Measurements from ENCODE around the gene TBC1D22A. TPM values are rescaled to one million over a fixed set of nuclear protein-coding genes. Genes with fewer than 3 reads are reported as not detected.

TBC1D22A gene
- total RNA-seq, 1 donor from 2014 or later, result 23.2 TPM

GRCh38 chr22:46857142-46857884 lies 94.9 kb downstream of the TBC1D22A start:
- Mint-ChIP-seq H3K36me3 (ENCODE audit: insufficient read depth) (peaks cover 12% of the 10 kb centered on the region), H3K4me1 (ENCODE audit: low read depth) (peaks cover 8% of the 10 kb centered on the region), H3K4me3 (ENCODE audit: low read depth) (no peak overlapping the region), H3K27ac (no peak overlapping the region), H3K9me3 (ENCODE audit: low read depth) (peaks cover 7% of the 10 kb centered on the region), H3K27me3 (no peaks in the 10 kb centered on the region)
- TF ChIP-seq, protein P1, sequence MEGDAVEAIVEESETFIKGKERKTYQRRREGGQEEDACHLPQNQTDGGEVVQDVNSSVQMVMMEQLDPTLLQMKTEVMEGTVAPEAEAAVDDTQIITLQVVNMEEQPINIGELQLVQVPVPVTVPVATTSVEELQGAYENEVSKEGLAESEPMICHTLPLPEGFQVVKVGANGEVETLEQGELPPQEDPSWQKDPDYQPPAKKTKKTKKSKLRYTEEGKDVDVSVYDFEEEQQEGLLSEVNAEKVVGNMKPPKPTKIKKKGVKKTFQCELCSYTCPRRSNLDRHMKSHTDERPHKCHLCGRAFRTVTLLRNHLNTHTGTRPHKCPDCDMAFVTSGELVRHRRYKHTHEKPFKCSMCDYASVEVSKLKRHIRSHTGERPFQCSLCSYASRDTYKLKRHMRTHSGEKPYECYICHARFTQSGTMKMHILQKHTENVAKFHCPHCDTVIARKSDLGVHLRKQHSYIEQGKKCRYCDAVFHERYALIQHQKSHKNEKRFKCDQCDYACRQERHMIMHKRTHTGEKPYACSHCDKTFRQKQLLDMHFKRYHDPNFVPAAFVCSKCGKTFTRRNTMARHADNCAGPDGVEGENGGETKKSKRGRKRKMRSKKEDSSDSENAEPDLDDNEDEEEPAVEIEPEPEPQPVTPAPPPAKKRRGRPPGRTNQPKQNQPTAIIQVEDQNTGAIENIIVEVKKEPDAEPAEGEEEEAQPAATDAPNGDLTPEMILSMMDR (IDR thresholded peaks at IDR 0.05; ENCODE audit: unreplicated experiment), result no peak
- no peak for DNase-seq (ENCODE audit: low spot score, unreplicated experiment)

DNA sequence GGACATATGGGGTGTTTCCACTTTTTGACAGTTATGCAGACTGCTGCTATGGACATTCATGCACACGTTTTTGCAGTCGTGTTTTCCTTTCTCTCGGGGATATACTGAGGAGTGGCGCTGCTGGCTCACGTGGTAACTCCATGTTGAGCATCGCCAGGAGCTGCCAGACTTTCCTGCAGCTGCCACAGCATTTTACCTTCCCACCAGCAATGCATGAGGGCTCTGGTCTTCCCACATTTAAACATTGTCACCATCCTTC lies 95.4 kb downstream of the TBC1D22A start:
- Mint-ChIP-seq H3K9me3 (ENCODE audit: low read depth) (peaks cover 7% of the 10 kb centered on the region), H3K27ac (no peak overlapping the region), H3K4me3 (ENCODE audit: low read depth) (no peak overlapping the region), H3K27me3 (no peaks in the 10 kb centered on the region), H3K4me1 (ENCODE audit: low read depth) (peaks cover 8% of the 10 kb centered on the region), H3K36me3 (ENCODE audit: insufficient read depth) (peaks cover 12% of the 10 kb centered on the region)
- no peak for DNase-seq (ENCODE audit: low spot score, unreplicated experiment)
- TF ChIP-seq, protein P1 (IDR thresholded peaks at IDR 0.05; ENCODE audit: unreplicated experiment), result no peak

- H3K27ac Mint-ChIP-seq, result no peak overlapping the region
- TF ChIP-seq, protein P1 (IDR thresholded peaks at IDR 0.05; ENCODE audit: unreplicated experiment), result no peak
- H3K27me3 Mint-ChIP-seq, result no peaks in the 10 kb centered on the region
- no peak overlapping the region for H3K4me3 Mint-ChIP-seq (ENCODE audit: low read depth)
- peaks cover 8% of the 10 kb centered on the region for H3K4me1 Mint-ChIP-seq (ENCODE audit: low read depth)
- H3K36me3 Mint-ChIP-seq (ENCODE audit: insufficient read depth), result peaks cover 12% of the 10 kb centered on the region
- H3K9me3 Mint-ChIP-seq (ENCODE audit: low read depth), result peaks cover 7% of the 10 kb centered on the region
- DNase-seq (ENCODE audit: low spot score, unreplicated experiment), result no peak
These were observed 95.8 kb downstream of the TBC1D22A start for GRCh38 chr22:46858181-46858771.

GRCh38 chr22:46860562-46860961 lies 98.1 kb downstream of the TBC1D22A start:
- H3K36me3 Mint-ChIP-seq (ENCODE audit: insufficient read depth), result peaks cover 8% of the 10 kb centered on the region
- TF ChIP-seq, protein P1 (IDR thresholded peaks at IDR 0.05; ENCODE audit: unreplicated experiment), result no peak
- peaks cover 24% of the 10 kb centered on the region for H3K4me1 Mint-ChIP-seq (ENCODE audit: low read depth)
- H3K27me3 Mint-ChIP-seq, result no peaks in the 10 kb centered on the region
- peaks cover 7% of the 10 kb centered on the region for H3K9me3 Mint-ChIP-seq (ENCODE audit: low read depth)
- H3K4me3 Mint-ChIP-seq (ENCODE audit: low read depth), result no peak overlapping the region
- H3K27ac Mint-ChIP-seq, result no peak overlapping the region
- DNase-seq (ENCODE audit: low spot score, unreplicated experiment), result no peak

DNA sequence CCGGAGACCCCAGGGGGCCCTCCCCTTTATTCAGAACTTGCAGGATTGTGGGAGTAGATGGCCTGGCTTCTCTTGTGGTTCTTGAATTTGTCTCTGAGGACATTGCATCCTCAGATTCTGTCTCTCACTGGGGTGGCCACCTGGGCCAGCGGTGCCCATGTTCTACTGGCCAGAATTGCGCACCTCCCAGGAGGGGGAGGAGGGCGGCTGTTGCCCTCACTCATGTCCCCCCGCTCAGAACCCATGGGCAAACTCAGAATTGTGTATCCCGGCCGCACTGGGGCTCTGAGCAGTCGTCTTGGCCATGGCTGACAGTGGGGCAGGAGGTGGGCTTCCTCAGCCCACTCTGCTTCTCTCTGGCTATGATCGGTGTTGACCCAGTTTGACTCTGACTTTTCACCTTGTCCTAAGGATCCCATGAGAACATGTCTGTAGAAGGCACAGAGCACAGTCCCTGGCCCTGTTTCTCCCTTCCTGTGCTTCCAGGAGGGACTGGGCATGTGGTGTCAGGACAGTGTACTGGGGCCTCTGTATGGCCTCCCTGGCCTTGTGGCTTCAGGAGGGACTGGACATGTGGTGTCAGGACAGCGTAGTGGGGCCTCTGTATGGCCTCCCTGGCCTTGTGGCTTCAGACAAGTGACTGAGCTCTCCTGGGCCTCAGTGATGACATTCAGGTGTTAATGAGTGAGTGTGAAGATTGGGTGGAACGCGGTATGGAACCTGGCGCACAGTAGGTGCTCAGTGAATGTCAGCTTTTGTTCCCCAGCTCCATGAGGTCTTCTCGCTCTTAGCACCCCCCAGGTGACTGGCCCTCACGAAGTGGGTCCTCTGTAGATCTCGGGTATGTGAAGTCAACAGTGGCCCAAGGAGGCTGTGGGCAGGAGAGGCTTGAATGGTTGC lies 99.3 kb downstream of the TBC1D22A start:
- Mint-ChIP-seq H3K27ac (no peak overlapping the region), H3K36me3 (ENCODE audit: insufficient read depth) (peaks cover 8% of the 10 kb centered on the region), H3K4me1 (ENCODE audit: low read depth) (peaks cover 18% of the 10 kb centered on the region), H3K9me3 (ENCODE audit: low read depth) (peaks cover 7% of the 10 kb centered on the region), H3K4me3 (ENCODE audit: low read depth) (no peak overlapping the region), H3K27me3 (no peaks in the 10 kb centered on the region)
- DNase-seq (ENCODE audit: low spot score, unreplicated experiment), result no peak
- TF ChIP-seq, protein P1 (IDR thresholded peaks at IDR 0.05; ENCODE audit: unreplicated experiment), result no peak

All from progenitor cell of endocrine pancreas (in vitro differentiated cells).